Caco-2 (cell line): Measurements from ENCODE around the gene CYP46A1. TPM values are rescaled to one million over a fixed set of nuclear protein-coding genes. Genes with fewer than 3 reads are reported as not detected.

Source experiments
- BruUV-seq: library from RNA; stranded (reverse); fragments of 400-500 nt; replicated peaks from 2 replicates; lab custom pipeline; 2021; lab: Mats Ljungman, UMichigan
- CTCF ChIA-PET: fragments of 300-600 bp; sonication (Branson Sonifier 250); formaldehyde crosslinking; loops from one replicate; lab custom pipeline; 2022; ENCODE audit warnings: antibody characterized with exemption; lab: Charles Lee
- POLR2A ChIA-PET: fragments of 300-600 bp; sonication (Branson Sonifier 250); formaldehyde crosslinking; loops from one replicate; lab custom pipeline; 2022; ENCODE audit warnings: antibody characterized with exemption; lab: Charles Lee
- DNase-seq, 2 experiments: peaks; one replicate each; pipeline versions ENCODE4 v3.0.0 to v3.0.0-alpha.2; 2020 to 2022
- H3K27me3 ChIP-seq: replicated peaks from 2 replicates; pipeline ENCODE4 v1.6.0; 2011; ENCODE audit warnings: low read length; ENCODE audit not compliant: control insufficient read depth, insufficient read depth
- H3K36me3 ChIP-seq: 2 replicates; pipeline ENCODE4 v1.5.1; 2011; ENCODE audit warnings: low read length; ENCODE audit not compliant: control insufficient read depth, insufficient read depth
- H3K4me1 ChIP-seq: fragments of 250-450 bp; sonication (Bioruptor Pico); 2 replicates; pipeline ENCODE4 v1.5.1; 2020; ENCODE audit warnings: mild to moderate bottlenecking
- H3K4me3 ChIP-seq: 2 replicates; pipeline ENCODE4 v1.5.1; 2011; ENCODE audit warnings: low read depth, mild to moderate bottlenecking, control low read depth, low read length
- H3K9me3 ChIP-seq: fragments of 250-450 bp; sonication (Bioruptor Pico); 2 replicates; pipeline ENCODE4 v1.5.1; 2020; ENCODE audit warnings: mild to moderate bottlenecking, moderate library complexity
- H3K27ac Mint-ChIP-seq: one replicate; pipeline ENCODE4 v1.8.0; 2022; ENCODE audit warnings: mixed read lengths; ENCODE audit not compliant: unreplicated experiment
- H3K27me3 Mint-ChIP-seq: one replicate; pipeline ENCODE4 v1.8.0; 2022; ENCODE audit warnings: mixed read lengths; ENCODE audit not compliant: insufficient read depth, unreplicated experiment
- H3K36me3 Mint-ChIP-seq: one replicate; pipeline ENCODE4 v1.8.0; 2022; ENCODE audit warnings: mild to moderate bottlenecking, mixed read lengths; ENCODE audit not compliant: insufficient read depth, unreplicated experiment
- H3K4me1 Mint-ChIP-seq: one replicate; pipeline ENCODE4 v1.8.0; 2022; ENCODE audit warnings: low read depth, mixed read lengths; ENCODE audit not compliant: unreplicated experiment
- H3K4me3 Mint-ChIP-seq: one replicate; pipeline ENCODE4 v1.8.0; 2022; ENCODE audit warnings: mild to moderate bottlenecking, moderate library complexity, mixed read lengths; ENCODE audit not compliant: unreplicated experiment
- H3K9me3 Mint-ChIP-seq: one replicate; pipeline ENCODE4 v1.8.0; 2022; ENCODE audit warnings: mixed read lengths; ENCODE audit not compliant: unreplicated experiment
- intact Hi-C: fragments of 100-400 bp; cut with micrococcal nuclease; formaldehyde crosslinking; loops from one replicate; pipeline ENCODE4 v1.10.0; 2022; ENCODE audit not compliant: unreplicated experiment
- total RNA-seq: library from RNA; stranded (reverse); gene quantifications from 2 replicates; pipeline ENCODE4 v1.2.3, GENCODE V29; 2022
- TF ChIP-seq, protein P1 (sequence below), 2 experiments: fragments of 200-600 bp in 1 of 2; IDR thresholded peaks; 1 replicate in 1 of 2; 2 replicates in 1 of 2; pipeline versions ENCODE4 v1.5.1 to v1.8.0; 2011 to 2022; ENCODE audit warnings: antibody characterized with exemption in 1 of 2, control low read depth in 1 of 2, inconsistent platforms in 1 of 2, low read depth in 1 of 2, low read length in 1 of 2, mild to moderate bottlenecking in 1 of 2, moderate library complexity in 1 of 2; ENCODE audit not compliant: insufficient read depth in 1 of 2, severe bottlenecking in 1 of 2, unreplicated experiment in 1 of 2

Gene CYP46A1
- total RNA-seq, 1 experiment from 2014 or later = 0.09 TPM

DNA sequence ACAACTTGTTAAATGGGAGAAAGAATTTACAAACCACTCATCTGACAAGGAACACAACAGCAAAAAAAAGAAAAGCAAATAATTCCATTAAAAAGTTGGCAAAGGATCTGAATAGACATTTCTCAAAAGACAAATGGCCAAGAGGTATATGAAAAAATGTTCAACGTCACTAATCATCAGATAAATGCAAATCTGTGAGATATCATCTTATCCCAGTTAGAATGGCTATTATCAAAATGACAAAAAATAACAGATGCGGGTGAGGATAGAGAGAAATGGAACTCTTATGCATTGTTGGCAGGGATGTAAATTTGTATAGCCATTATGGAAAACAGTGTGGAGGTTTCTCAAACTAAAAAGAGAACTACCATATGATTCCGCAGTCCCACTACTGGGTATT, 29.9 kb downstream of the CYP46A1 start:
- H3K9me3 Mint-ChIP-seq = peaks cover 8% of the 10 kb centered on the region
- no TSS peak for BruUV-seq
- no peak overlapping the region for H3K27ac Mint-ChIP-seq
- no peak overlapping the region for H3K4me3 ChIP-seq
- intact Hi-C loops = no loop called here
- TF ChIP-seq, protein P1, sequence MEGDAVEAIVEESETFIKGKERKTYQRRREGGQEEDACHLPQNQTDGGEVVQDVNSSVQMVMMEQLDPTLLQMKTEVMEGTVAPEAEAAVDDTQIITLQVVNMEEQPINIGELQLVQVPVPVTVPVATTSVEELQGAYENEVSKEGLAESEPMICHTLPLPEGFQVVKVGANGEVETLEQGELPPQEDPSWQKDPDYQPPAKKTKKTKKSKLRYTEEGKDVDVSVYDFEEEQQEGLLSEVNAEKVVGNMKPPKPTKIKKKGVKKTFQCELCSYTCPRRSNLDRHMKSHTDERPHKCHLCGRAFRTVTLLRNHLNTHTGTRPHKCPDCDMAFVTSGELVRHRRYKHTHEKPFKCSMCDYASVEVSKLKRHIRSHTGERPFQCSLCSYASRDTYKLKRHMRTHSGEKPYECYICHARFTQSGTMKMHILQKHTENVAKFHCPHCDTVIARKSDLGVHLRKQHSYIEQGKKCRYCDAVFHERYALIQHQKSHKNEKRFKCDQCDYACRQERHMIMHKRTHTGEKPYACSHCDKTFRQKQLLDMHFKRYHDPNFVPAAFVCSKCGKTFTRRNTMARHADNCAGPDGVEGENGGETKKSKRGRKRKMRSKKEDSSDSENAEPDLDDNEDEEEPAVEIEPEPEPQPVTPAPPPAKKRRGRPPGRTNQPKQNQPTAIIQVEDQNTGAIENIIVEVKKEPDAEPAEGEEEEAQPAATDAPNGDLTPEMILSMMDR (IDR thresholded peaks at IDR 0.05; ENCODE audit: insufficient read depth in 1 of 2, low read depth in 1 of 2, low read length in 1 of 2, severe bottlenecking in 1 of 2, unreplicated experiment in 1 of 2) = no peak
- H3K36me3 Mint-ChIP-seq = no peaks in the 10 kb centered on the region
- H3K36me3 ChIP-seq = no peaks in the 10 kb centered on the region
- no peak for DNase-seq
- ChIA-PET CTCF (no interaction called here), POLR2A (no interaction called here)
- H3K27me3 ChIP-seq = no peaks in the 10 kb centered on the region
- no peaks in the 10 kb centered on the region for H3K4me1 ChIP-seq
- H3K9me3 ChIP-seq = no peaks in the 10 kb centered on the region
- no peak overlapping the region for H3K4me3 Mint-ChIP-seq
- no peaks in the 10 kb centered on the region for H3K4me1 Mint-ChIP-seq
- H3K27me3 Mint-ChIP-seq = peaks cover 12% of the 10 kb centered on the region

DNA sequence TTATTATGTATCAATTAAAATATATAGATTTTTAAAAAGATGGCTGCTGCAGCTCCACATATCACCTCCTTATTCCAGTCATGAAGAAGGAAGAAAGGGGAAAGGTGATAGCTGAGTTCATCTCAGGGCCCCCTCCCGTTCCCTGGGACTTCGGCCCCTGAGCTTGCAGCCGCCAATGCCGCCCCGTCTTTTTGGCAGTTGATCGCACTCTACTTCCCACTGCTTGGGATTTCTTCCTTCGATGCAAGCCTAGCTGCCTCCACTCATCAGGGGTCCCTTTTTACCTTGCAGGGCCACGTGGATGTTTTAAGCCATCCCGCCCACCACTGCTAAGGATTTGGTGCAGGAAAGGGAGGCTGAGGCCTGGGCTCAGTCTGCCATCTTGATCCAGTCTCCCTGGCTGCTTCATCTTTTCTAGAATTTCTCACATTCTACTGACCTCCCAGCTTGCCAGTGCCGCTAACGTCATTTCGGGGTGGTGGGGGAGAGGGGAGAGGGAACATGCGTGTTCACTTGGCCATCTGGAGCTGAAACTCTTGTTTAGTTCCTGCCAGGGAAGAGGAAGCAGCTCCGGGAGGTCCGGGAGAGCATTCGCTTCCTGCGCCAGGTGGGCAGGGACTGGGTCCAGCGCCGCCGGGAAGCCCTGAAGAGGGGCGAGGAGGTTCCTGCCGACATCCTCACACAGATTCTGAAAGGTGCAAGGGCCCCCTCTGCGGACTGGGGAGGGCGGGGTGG, 31.3 kb downstream of the CYP46A1 start:
- Mint-ChIP-seq H3K27ac (no peak overlapping the region), H3K27me3 (peaks cover 12% of the 10 kb centered on the region), H3K4me1 (no peaks in the 10 kb centered on the region), H3K9me3 (peaks cover 8% of the 10 kb centered on the region), H3K36me3 (no peaks in the 10 kb centered on the region), H3K4me3 (no peak overlapping the region)
- no peaks in the 10 kb centered on the region for H3K27me3 ChIP-seq
- TF ChIP-seq, protein P1 (IDR thresholded peaks at IDR 0.05; ENCODE audit: insufficient read depth in 1 of 2, low read depth in 1 of 2, low read length in 1 of 2, severe bottlenecking in 1 of 2, unreplicated experiment in 1 of 2) = no peak
- H3K4me1 ChIP-seq = no peaks in the 10 kb centered on the region
- POLR2A ChIA-PET = no interaction called here
- BruUV-seq = no TSS peak
- no peak overlapping the region for H3K4me3 ChIP-seq
- H3K36me3 ChIP-seq = no peaks in the 10 kb centered on the region
- intact Hi-C loops = no loop called here
- CTCF ChIA-PET = no interaction called here
- no peak for DNase-seq
- H3K9me3 ChIP-seq = no peaks in the 10 kb centered on the region

DNA sequence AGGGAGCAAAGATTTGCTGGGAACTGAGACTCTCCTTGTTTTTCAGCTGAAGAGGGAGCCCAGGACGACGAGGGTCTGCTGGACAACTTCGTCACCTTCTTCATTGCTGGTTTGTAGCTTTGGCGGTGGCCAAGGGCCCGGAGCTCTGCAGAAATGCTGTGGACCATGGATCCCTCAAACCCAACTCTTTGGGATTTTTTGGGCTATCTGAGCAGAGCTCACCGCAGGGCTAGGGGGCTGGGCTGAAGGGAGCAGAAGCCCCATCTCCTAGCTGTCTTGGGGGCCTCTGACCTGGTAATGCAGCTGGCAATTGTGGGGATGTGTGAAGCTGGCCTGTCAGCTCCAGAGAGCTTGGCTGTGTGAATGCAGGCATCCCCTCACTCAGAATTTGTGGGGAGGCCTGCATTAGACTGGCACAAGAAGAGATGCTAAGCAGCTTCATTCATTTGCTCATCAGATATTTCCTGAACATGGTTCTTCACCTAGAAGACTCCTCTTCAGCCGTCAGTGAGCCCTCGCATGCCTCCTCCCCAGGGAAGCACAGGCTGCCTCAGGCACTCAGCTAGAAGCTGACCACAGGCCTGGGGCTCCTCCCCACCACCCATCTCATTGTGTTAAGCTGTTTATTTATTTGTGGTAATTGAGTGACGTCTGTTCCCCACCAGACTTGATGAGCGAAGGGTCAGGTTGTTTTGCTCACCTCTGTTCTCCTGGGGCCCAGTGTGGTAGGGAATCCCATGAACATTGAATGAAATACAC, 32.2 kb downstream of the CYP46A1 start:
- Histone ChIP-seq H3K4me3 (no peak overlapping the region), H3K36me3 (no peaks in the 10 kb centered on the region), H3K27me3 (no peaks in the 10 kb centered on the region), H3K4me1 (no peaks in the 10 kb centered on the region), H3K9me3 (no peaks in the 10 kb centered on the region)
- no peak for DNase-seq
- peaks cover 8% of the 10 kb centered on the region for H3K9me3 Mint-ChIP-seq
- H3K4me1 Mint-ChIP-seq = no peaks in the 10 kb centered on the region
- no peak overlapping the region for H3K27ac Mint-ChIP-seq
- POLR2A ChIA-PET = no interaction called here
- peaks cover 12% of the 10 kb centered on the region for H3K27me3 Mint-ChIP-seq
- H3K4me3 Mint-ChIP-seq = no peak overlapping the region
- CTCF ChIA-PET = no interaction called here
- intact Hi-C loops = no loop called here
- TF ChIP-seq, protein P1 (IDR thresholded peaks at IDR 0.05; ENCODE audit: insufficient read depth in 1 of 2, low read depth in 1 of 2, low read length in 1 of 2, severe bottlenecking in 1 of 2, unreplicated experiment in 1 of 2) = no peak
- no peaks in the 10 kb centered on the region for H3K36me3 Mint-ChIP-seq
- BruUV-seq = no TSS peak
